ENCODE results near the gene MAGI2.

- TF ChIP-seq CTCF (IDR thresholded peaks at IDR 0.05; ENCODE audit: extremely low read depth in 1 of 2, insufficient read depth in 1 of 2, low read depth in 1 of 2, low read length in 2 of 2) (no peak), POLR2AphosphoS5 (IDR thresholded peaks at IDR 0.05; ENCODE audit: insufficient read depth, low read depth, low read length) (no peak)
These were observed 167.7 kb downstream of the MAGI2 start for GRCh38 chr7:79285756-79286155.
